T-helper 9 cell (primary cell): ENCODE measurements around the gene RBP4.

Source experiments
- DNase-seq: peaks from one replicate; pipeline ENCODE4 v3.0.0-alpha.2; 2020

RBP4 gene

GRCh38 chr10:93595378-93596161 is 5.5 kb downstream of the RBP4 start:
- DNase-seq = no peak

GRCh38 chr10:93594518-93594917 is 6.5 kb downstream of the RBP4 start:
- DNase-seq = no peak

- DNase-seq = no peak
Measured at GRCh38 chr10:93593749-93594148, 7.3 kb downstream of the RBP4 start.

GRCh38 chr10:93593254-93593653 is 7.8 kb downstream of the RBP4 start:
- no peak for DNase-seq

- DNase-seq = no peak
Measured at GRCh38 chr10:93591065-93591808, 9.8 kb downstream of the RBP4 start.

GRCh38 chr10:93590638-93591037 is 10.4 kb downstream of the RBP4 start:
- DNase-seq = no peak

- DNase-seq = no peak
Measured at GRCh38 chr10:93589648-93590562, 11.1 kb downstream of the RBP4 start.

- no peak for DNase-seq
Measured at GRCh38 chr10:93584445-93584844, 16.6 kb downstream of the RBP4 start.

- no peak for DNase-seq
Measured at GRCh38 chr10:93580828-93581227, 20.2 kb downstream of the RBP4 start.

GRCh38 chr10:93579985-93580711 is 20.9 kb downstream of the RBP4 start:
- DNase-seq = no peak

GRCh38 chr10:93579089-93579488 is 21.9 kb downstream of the RBP4 start:
- no peak for DNase-seq

GRCh38 chr10:93577565-93577964 is 23.5 kb downstream of the RBP4 start:
- no peak for DNase-seq

GRCh38 chr10:93576888-93577287 is 24.1 kb downstream of the RBP4 start:
- DNase-seq = no peak

GRCh38 chr10:93573924-93574323 is 27.1 kb downstream of the RBP4 start:
- DNase-seq = no peak

GRCh38 chr10:93573051-93573909 is 27.8 kb downstream of the RBP4 start:
- DNase-seq = no peak

GRCh38 chr10:93572606-93573005 is 28.4 kb downstream of the RBP4 start:
- DNase-seq = no peak

GRCh38 chr10:93570383-93570782 is 30.7 kb downstream of the RBP4 start:
- DNase-seq = no peak

- DNase-seq = no peak
Measured at GRCh38 chr10:93568105-93568390, 33.0 kb downstream of the RBP4 start.

GRCh38 chr10:93567277-93568104 is 33.5 kb downstream of the RBP4 start:
- no peak for DNase-seq

GRCh38 chr10:93566435-93567276 is 34.4 kb downstream of the RBP4 start, which contains the start of gene FFAR4:
Gene FFAR4, plus strand, starts transcription at chr10:93566665. Its CDS starts 56 bp downstream, at chr10:93566721.
- no peak for DNase-seq
